DMS53 (cell line): ENCODE results near the gene NOP53.
A peak's percentile ranks its signal among the peaks of the same experiment; 100 is the strongest.
"Not testable (repeated sequence)": the region's sequence is repeated elsewhere in the genome, so short reads cannot be mapped to it uniquely, and the experiment has no call there.

Experiments
- DNase-seq: peaks from one replicate; lab custom pipeline; 2025; lab: John Stamatoyannopoulos, UW

The NOP53 gene

DNA sequence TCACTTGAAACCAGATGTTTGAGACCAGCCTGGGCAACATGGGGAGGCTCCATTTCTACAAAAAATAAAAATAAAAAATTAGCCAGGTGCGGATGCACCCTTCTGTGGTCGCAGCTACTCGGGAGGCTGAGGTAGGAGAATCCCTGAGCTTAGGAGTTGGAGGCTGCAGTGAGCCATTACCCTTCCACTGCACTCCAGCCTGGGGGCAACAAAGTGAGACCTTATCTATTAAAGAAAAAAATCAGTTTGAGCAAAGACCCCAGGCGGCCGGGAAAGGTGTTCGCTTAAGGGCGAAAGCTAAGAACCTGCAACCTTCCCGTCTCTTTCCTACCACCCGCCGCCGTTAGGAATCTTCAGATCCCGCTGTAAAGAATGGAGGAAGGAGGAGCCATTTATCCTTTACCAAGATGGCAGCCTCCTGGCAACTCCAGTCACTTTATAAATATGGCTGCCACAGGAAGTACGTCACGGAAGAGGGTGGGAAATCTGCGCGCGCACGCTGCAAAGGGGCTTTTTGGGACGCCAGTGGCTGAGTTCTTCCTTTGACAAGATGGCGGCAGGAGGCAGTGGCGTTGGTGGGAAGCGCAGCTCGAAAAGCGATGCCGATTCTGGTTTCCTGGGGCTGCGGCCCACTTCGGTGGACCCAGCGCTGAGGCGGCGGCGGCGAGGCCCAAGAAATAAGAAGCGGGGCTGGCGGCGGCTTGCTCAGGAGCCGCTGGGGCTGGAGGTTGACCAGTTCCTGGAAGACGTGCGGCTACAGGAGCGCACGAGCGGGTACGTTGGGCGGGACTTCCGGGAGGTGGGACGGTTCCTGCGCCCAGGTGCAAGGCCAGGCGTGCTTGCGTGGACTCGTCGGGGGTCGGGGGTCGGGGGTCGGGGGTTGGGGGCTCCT, at the start of gene NOP53:
Gene NOP53 (plus strand): TSS at position 537 of the 892 bp plus-strand sequence. CDS start 14 bp downstream, at position 551.
- peak; percentile 98 for DNase-seq

DNA sequence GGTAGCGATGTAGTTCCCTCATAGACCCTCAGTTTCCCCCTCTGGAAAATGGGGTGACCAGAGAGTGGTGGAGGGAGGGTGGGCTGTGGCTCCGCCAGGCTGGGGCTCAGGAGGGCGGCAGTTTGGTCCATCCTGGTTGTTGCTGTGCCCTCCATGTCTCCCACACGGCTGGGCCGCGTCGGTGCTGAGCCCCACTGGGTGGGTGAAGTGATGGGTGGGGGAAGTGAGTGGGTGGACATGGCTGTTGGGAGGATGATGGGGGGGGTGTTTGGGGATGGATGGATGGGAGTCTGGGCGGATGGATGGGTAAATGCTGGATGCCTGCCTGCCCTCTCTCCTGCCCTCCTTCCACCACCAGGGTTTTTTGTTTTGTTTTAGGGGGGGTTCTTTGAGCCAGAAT, 48.7 kb upstream of the NOP53 start:
- no peak for DNase-seq

DNA sequence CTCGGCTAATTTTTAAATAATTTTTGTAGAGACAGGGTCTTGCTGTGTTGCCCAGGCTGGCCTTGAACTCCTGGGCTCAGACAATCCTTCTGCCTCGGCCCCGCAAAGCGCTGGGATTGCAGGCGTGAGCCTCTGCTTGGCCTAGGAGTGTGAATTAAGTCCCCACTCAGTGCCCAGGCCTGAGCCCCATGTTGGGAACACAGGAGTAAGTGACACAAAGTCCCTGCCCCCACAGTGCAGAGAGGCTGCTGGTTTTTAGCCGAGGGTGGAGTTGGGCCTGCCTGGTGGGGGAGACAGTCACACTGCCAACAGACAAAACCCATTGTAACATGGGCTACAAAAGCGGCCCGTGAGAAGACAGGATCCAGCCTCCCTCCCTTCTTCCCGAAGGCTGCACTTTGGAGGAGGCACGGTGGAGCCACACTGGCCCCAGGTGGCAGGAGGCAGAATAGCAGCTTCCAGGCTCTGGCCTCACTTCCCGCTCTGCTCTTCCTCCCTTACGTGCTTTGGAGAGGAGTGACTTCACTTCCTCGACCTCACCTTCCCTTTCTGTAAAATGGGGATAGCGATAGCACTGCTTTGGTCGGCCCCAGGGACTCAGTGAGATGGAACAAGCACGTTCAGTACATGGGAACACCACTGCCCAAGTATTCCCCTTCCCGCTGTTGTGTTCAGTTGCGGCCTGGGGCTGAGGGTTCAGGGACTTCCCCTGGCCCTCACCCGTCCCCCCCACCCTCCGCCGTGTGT, 47.3 kb upstream of the NOP53 start:
- peak; percentile 91 for DNase-seq

DNA sequence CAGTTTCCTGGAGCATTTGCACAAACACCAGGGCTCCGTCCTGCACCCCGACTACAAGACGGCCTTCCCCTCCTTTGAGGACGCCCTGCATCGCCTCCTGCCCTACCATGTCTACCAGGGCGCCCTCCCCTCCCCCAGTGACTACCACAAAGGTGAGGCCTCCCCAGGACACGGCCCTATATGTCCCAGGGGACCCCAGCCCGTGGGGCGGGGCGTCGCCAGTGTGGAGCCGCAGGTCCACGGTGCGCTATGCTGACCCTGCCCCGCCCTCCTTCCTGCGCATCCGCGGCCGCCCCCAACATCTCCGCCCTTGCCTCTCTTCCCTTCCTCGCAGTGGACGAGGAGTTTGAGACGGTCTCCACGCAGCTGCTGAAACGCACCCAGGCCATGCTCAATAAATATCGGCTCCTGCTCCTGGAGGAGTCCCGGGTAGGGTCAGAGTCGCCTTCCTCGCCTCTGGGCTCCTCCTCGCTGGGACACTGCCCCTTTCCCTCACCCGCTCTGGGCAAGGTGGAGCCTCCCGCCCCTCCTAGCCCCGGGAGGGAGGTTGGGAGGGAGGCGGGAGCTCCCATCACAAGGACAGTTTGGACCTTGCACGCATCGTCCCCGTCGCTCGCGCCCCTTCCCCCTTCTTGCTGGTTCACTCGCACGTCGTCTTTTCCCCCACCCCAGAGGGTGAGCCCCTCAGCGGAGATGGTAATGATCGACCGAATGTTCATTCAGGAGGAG, 46.6 kb upstream of the NOP53 start:
- DNase-seq, result no peak

DNA sequence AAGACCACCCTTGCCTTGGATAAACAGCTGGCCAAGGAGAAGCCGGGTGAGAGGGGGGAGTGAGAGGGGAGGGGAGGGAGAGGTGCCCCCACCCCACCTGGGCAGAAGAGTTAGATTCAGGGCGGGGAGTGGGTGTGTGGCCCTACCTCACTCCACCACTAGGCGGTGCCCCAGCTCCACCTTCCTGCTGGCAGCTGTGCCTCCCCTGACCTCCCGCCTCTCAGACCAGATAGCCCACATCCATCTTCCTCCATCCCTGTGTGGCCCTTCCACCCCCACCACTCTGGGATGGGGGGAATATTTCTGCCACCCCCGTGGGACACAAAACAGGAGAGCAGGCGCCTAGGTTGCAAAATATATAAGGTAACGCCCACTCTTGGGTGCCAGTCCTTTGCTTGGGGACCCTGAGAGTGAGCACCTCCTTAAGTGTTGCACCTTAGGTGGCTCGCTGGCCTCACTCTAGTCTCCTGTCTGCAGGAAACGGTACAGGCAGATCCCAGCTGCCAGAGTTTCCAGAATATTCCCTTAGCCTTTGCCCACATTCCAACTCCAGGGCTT, 45.9 kb upstream of the NOP53 start:
- DNase-seq, result peak; percentile 74

DNA sequence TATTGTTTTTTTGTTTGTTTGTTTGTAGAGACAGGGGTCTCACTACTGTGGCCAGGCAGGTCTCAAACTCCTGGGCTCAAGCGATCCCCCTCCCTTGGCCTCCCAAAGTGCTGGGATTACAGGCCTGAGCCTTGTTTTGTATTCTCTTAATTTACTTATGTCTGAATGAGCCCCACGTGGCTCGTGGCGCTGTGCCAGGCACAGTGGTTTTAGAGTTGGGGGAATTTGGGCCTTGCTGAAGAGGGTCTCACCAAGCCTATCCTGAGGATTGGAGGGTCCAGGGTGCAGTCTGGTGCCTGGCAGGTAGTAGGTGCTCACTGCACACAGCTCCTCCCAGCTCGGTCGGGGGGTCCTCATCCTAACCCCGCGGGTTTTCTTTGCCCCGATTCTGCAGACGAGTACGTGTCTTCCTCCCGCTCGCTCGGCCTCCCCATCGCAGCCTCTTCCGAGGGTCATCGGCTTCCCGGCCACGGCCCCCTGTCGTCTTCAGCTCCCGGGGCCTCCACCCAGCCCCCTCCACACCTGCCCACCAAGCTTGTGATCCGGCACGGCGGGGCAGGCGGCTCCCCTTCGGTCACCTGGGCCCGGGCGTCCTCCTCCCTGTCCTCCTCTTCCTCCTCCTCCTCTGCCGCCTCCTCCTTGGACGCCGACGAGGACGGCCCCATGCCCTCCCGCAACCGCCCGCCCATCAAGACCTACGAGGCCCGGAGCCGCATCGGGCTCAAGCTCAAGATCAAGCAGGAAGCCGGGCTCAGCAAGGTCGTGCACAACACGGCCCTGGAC, 44.2 kb upstream of the NOP53 start:
- DNase-seq, result no peak

DNA sequence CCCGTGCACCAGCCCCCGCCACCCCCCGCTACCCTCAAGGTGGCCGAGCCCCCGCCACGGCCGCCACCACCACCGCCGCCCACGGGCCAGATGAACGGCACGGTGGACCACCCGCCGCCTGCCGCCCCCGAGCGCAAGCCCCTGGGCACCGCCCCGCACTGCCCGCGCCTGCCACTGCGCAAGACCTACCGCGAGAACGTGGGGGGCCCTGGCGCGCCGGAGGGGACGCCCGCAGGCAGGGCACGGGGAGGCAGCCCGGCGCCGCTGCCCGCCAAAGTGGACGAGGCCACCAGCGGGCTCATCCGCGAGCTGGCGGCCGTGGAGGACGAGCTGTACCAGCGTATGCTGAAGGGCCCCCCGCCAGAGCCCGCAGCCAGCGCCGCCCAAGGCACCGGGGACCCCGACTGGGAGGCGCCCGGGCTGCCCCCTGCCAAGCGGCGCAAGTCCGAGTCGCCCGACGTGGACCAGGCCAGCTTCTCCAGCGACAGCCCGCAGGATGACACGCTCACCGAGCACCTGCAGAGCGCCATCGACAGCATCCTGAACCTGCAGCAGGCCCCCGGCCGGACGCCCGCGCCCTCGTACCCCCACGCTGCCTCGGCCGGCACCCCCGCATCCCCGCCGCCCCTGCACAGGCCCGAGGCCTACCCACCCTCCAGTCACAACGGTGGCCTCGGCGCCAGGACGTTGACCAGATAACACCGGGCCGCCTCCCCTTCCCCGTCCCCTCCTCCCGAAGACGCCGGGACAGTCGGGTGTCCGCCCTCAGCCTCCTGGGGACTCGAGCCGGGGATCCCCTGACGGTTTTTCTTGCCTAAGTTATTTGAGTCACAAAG, 43.4 kb upstream of the NOP53 start:
- DNase-seq, result no peak

DNA sequence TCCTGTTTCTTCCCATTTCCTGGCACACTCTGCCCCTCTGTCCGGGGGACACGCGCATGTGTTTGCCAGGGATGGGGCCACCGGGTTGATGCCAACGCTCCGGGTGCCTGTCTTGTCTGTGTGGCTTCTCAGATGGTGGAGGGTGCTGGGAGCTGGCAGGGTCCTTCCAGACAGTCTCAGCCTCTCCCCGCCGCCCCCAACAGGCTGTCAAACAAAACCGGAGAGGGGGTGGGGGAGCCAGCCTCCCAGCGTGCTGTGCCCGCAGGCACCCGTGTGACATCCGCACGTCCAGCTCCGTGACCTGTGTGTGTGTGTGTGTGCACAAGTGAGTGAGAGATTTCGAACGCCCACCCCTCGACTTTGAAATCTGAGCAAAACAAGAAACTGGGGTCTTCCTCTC, 42.7 kb upstream of the NOP53 start:
- DNase-seq, result no peak

DNA sequence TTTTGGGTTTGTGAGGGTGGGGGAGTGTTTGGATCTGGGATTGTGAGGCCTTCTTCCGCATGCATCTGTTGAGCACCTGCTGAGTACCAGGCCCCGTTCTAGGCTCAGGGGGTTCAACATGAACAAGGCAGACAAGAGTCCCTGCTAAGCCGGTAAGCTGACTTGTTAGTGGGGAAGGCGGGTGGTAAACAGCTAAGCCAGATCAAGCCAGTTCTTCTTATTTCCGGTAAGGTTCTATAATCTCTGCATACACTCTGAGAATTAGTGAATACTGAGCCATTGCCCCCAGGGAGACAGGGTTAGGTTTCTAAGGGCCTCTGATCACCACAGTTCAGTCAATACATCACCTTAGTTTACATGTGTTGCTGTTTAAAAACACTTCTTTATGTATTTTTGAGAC, 42.0 kb upstream of the NOP53 start:
- no peak for DNase-seq

DNA sequence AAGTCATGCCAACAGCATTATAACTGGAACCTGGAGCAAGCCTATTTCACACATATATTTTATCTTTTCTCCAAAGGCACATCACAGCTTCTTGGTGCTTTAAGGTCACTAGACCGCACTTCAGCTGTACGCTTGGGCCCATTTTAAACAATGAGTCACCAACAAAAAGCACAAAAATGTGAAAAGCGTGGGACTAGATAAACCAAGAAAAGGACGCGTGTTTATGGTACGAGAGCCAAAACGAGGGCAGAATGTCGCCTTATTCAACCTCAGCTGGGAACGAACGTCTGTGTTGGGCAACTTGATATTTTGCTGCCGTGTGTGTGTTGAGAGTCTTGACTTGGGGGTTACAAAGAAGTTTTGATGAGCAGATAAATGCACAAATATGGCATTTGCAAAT, 41.3 kb upstream of the NOP53 start:
- DNase-seq, result no peak

DNA sequence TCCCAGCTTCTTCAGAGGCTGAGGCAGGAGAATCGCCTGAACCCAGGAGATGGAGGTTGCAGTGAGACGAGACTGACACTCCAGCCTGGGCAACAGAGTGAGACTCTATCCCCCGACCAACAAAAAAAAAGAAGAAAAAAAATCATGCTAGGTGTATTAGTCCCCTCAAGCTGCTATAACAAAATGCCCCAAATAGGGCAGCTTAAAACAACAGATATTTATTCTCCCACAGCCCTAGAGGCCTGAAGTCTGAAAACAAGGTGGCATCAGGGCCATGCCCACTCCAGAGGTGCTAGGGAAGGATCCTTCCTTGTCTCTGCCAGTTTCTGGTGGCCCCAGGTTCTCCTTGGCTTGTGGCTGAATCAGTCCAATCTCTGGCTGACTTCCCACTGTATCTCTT, 40.7 kb upstream of the NOP53 start:
- DNase-seq, result no peak

DNA sequence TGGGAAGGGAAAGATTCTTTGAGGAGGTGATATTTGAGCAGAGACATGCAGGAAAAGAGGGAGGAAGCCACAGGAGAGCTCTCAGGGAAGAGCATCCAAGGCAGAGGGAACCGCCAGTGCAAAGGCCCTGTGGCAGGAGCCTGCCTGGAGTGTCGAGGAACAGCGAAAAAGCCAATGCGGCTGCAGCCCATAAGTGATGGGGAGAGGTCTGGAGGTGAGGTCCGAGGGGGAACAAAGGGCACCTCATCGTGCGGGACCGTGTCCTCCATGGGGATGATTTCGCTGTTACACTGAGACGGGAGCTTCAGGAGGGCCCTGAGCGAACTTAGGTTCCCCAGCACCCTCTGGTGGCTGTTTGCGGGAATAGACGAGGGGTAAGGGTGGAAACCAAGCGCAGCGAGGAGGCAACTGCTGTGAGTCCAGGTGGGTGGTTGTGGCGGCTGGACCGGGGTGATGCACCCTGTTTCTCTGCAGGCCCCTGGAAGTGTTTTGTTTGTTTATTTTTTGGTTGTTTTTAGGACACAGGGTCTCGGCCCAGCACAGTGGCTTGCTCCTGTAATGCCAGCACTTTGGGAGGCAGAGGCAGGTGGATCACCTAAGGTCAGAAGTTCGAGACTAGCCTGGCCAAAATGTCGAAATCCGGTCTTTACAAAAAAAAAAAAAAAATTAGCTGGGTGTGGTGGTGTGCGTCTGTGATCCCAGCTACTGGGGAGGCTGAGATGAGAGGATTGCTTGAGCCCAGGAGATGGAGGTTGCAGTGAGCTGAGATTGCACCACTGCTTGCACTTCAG, 38.0 kb upstream of the NOP53 start:
- DNase-seq, result peak; percentile 84

DNA sequence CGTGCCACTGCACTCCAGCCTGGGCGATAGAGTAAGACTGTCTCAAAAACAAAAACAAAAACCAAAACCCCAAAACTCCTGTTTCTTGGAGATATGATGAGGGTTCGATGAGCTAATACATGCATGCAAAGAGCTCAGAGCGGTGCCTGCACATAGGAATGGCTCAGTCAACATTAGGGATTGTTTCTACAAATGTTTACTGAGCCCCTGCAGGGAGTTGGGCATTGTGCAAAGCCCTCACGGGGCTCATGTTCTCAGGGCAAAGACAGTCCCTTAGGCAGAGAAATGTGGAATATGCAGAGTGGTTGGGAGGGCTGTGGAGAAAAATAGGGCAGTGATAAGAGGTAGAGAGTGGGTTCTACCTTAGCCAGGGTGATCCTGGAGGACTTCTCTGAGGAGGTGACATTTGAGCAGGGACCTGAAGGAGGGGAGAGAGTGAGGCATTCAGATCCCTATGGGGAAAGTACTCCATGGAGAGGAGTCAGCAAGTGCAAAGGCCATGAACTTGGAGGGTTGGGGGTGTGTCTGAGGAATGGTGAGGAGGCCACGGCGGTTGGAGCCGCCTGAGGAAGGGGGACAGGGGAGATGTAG, 33.6 kb upstream of the NOP53 start:
- DNase-seq, result no peak

DNA sequence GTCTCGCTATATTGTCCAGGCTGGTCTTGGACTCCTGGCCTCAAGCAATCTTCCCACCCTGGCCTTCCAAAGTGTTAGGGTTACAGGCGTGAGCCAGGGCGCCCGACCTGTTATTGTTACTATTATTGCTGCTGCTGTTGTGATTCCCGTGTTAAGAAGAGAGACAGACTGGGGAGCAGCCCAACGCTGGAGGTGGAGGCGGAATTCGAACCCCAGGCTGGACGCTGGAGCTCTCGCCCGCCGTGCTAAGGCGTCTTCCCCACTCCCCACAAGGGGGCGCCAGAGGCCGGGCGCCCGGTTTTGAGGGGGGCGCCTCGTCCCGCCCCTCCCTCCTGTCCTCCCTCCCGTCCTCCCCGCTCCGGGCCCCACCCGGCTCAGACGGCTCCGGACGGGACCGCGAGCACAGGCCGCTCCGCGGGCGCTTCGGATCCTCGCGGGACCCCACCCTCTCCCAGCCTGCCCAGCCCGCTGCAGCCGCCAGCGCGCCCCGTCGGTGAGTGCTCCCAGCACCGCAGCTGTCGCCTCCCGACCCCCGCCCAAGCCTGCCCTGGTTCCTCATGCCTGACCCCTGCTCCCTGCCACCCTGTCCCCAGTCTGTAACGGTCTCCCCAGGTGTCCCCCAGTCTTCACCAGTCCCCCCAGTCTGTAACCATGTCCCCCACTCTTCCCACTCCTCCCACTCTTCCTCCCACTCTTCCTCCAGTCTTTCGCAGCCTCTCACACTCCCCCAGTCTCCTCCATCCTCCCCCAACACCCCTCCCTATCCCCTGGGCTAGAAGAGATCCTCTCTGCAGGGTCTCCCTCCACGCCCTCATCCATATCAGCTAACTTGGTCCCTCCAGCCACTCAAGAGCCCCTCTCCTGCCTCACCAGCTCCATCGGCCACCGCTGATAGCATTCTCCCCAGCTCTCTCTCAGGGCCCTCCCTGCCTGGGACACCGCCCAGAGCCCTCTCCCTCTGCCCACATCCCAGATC, 32.0 kb upstream of the NOP53 start, which contains the start of gene EHD2:
Gene EHD2 (plus strand): TSS at position 377 of the 976 bp plus-strand sequence. CDS start 3,191 bp downstream, outside the sequence.
- DNase-seq, result peak; percentile 28

DNA sequence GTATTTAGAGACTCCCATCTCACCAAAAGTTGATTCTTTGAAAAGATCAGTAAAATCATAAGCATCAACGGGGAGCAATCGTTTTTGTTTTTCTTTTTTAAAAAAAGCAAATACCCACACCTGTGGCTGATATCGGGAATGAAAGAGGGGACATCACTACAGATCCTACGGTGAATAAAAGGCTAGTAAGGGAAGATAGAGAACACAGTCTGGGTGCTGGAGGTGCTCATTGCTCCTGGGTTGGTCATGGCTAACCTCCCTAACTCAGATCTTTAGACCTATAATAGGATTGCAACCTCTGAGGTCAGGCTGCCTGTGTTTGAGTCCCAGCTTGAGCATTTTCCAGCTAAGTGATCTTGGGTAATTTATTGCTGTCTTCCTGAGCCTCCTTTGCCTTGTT, 31.0 kb upstream of the NOP53 start:
- DNase-seq, result no peak

DNA sequence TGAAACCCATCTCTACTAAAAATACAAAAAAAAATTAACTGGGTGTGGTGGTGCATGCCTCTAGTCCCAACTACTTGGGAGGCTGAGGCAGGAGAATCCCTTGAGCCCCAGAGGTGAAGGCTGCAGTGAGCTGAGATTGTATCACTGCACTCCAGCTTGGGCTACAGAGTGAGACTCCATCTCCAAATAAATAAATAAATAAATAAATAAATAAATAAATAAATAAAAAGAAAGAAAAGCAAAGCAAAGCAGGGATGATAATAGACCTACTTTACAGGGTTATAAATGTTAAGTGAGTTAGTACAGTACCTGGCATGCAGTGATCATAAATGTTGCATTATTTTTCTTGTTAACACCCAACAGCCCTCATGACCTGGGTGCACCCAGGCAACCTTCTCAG, 30.5 kb upstream of the NOP53 start:
- DNase-seq, result not testable (repeated sequence)

DNA sequence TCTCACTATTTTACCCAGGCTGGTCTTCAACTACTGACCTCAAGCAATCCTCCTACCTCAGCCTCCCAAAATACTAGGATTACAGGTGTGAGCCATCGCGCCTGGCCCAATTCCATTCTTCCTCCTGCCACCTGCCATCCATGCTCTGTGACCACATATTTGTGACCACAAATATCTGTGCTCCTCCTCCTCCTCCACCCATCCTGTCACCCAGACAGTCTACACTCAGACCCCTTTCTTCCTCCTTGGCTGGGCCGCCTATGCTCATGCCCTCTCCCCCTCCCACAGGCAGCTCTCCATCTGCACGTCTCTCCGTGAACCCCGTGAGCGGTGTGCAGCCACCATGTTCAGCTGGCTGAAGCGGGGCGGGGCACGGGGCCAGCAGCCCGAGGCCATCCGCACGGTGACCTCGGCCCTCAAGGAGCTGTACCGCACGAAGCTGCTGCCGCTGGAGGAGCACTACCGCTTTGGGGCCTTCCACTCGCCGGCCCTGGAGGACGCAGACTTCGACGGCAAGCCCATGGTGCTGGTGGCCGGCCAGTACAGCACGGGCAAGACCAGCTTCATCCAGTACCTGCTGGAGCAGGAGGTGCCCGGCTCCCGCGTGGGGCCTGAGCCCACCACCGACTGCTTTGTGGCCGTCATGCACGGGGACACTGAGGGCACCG, 28.9 kb upstream of the NOP53 start:
- DNase-seq, result no peak
